ENCODE measurements around the gene FAM131A. TPM values are rescaled to one million over a fixed set of nuclear protein-coding genes. Genes with fewer than 3 reads are reported as not detected.

FAM131A gene
- total RNA-seq, 1 experiment from 2014 or later: 14.4 TPM

DNA sequence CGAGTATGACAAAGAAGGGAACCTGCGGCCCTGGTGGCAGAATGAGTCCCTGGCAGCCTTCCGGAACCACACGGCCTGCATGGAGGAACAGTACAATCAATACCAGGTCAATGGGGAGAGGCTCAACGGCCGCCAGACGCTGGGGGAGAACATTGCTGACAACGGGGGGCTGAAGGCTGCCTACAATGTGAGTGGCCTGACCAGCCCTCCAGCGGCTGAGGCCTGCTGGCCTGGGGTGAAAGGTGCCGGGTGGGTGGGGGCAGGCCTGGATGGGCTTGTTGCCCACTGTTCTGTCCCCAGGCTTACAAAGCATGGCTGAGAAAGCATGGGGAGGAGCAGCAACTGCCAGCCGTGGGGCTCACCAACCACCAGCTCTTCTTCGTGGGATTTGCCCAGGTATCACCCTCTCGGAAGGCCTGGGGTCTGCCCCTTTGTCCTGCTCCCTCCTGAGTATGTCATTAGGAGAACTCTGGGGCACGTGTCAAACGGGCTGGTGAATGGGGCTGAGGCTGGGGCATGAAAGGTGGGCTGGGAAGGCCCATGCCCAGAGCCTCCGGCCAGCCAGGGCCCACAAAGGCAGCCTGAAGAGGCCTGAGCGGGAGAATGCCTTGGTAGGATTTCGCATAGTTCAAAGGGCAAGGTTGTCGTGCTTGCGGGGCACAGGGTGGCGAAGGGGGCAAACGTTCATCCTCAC lies 46.2 kb upstream of the FAM131A start:
- Mint-ChIP-seq H3K27me3 (ENCODE audit: low read depth) (peaks cover 11% of the 10 kb centered on the region), H3K4me1 (no peaks in the 10 kb centered on the region), H3K36me3 (ENCODE audit: insufficient read depth in 1 of 3, low read depth in 3 of 3) (no peaks in the 10 kb centered on the region; a peak in 1 of 7 replicates), H3K9me3 (no peaks in the 10 kb centered on the region), H3K4me3 (no peak overlapping the region; a peak in 1 of 5 replicates), H3K27ac (no peak overlapping the region)
- TF ChIP-seq, protein P1, sequence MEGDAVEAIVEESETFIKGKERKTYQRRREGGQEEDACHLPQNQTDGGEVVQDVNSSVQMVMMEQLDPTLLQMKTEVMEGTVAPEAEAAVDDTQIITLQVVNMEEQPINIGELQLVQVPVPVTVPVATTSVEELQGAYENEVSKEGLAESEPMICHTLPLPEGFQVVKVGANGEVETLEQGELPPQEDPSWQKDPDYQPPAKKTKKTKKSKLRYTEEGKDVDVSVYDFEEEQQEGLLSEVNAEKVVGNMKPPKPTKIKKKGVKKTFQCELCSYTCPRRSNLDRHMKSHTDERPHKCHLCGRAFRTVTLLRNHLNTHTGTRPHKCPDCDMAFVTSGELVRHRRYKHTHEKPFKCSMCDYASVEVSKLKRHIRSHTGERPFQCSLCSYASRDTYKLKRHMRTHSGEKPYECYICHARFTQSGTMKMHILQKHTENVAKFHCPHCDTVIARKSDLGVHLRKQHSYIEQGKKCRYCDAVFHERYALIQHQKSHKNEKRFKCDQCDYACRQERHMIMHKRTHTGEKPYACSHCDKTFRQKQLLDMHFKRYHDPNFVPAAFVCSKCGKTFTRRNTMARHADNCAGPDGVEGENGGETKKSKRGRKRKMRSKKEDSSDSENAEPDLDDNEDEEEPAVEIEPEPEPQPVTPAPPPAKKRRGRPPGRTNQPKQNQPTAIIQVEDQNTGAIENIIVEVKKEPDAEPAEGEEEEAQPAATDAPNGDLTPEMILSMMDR (conservative IDR thresholded peaks at IDR 0.05): no peak
- H2BK20ac ChIP-seq (ENCODE audit: low read depth, low read length, poor library complexity, severe bottlenecking): no peak overlapping the region
- no peaks in the 10 kb centered on the region for H3K27me3 ChIP-seq (ENCODE audit: insufficient read depth, low read length)
- no peak overlapping the region for H3K4ac ChIP-seq (ENCODE audit: low read depth, low read length)
- no peak overlapping the region for H2AK5ac ChIP-seq (ENCODE audit: insufficient read length, low read length)
- no peaks in the 10 kb centered on the region for H3K9me3 ChIP-seq (ENCODE audit: control insufficient read depth, low read depth, low read length)
- no peak overlapping the region for H3K4me2 ChIP-seq (ENCODE audit: insufficient read depth, insufficient read length, low read length)
- no peak overlapping the region for H3K23ac ChIP-seq (ENCODE audit: insufficient read length, low read depth, low read length)
- H3K9ac ChIP-seq (ENCODE audit: extremely low read depth, insufficient read length, low read length): no peak overlapping the region
- H3K4me1 ChIP-seq (ENCODE audit: insufficient read depth, low read length): no peaks in the 10 kb centered on the region
- H4K20me1 ChIP-seq (ENCODE audit: control insufficient read depth, insufficient read depth, insufficient read length): no peaks in the 10 kb centered on the region
- WGBS (ENCODE audit: extremely low coverage, insufficient read length, low lambda C conversion rate): no CpG with 5 or more reads among the region's 22 CpGs
- H4K91ac ChIP-seq (ENCODE audit: insufficient read length, low read depth, low read length): no peak overlapping the region
- no peak overlapping the region for H2BK12ac ChIP-seq (ENCODE audit: insufficient read length, low read depth, low read length)
- no peak overlapping the region for H4K8ac ChIP-seq (replicated peaks; ENCODE audit: insufficient read length, low read depth, low read length)
- no peak overlapping the region for H2BK5ac ChIP-seq (ENCODE audit: insufficient read length, low read length)
- H3K14ac ChIP-seq (ENCODE audit: insufficient read depth, low read length): no peak overlapping the region
- H3K79me2 ChIP-seq (ENCODE audit: insufficient read depth, low read length): no peaks in the 10 kb centered on the region
- no peak overlapping the region for H4K5ac ChIP-seq (ENCODE audit: insufficient read length, low read depth, low read length)
- no peak overlapping the region for H3K56ac ChIP-seq (ENCODE audit: insufficient read length, low read depth, low read length)
- H3K79me1 ChIP-seq (ENCODE audit: insufficient read depth, low read depth, low read length, poor library complexity, severe bottlenecking): no peaks in the 10 kb centered on the region
- H2BK15ac ChIP-seq (ENCODE audit: low read depth, low read length): no peak overlapping the region
- no peaks in the 10 kb centered on the region for H3K23me2 ChIP-seq (ENCODE audit: insufficient read length, low read depth, low read length, poor library complexity, severe bottlenecking)
- H3T11ph ChIP-seq (ENCODE audit: low read length): no peak overlapping the region
- no peak overlapping the region for H3K27ac ChIP-seq (ENCODE audit: insufficient read length, low read depth, low read length)
- DNase-seq: no peak
- H3K18ac ChIP-seq (ENCODE audit: insufficient read length, low read depth, low read length): no peak overlapping the region
- H2BK120ac ChIP-seq (ENCODE audit: low read depth, low read length, poor library complexity, severe bottlenecking): no peak overlapping the region
- H2AFZ ChIP-seq (ENCODE audit: low read length): no peak overlapping the region

All from H9 (cell line).